Activated B cell treated with CpG ODN at 0.5 μM for 24 hours (primary cell): ENCODE results near the gene SAPCD2. TPM values are rescaled to one million over a fixed set of nuclear protein-coding genes. Genes with fewer than 3 reads are reported as not detected.

Source experiments
- ATAC-seq: fragments of 200-7000 bp; cut with Tn5 transposase; one replicate; pipeline ENCODE4 v1.10.0; 2021; ENCODE audit warnings: low read depth, mild to moderate bottlenecking, moderate library complexity
- CTCF ChIA-PET: fragments of 350-600 bp; sonication (Branson Sonifier 250); formaldehyde crosslinking; loops from one replicate; lab custom pipeline; 2021; ENCODE audit warnings: antibody characterized with exemption; lab: Charles Lee
- POLR2A ChIA-PET: fragments of 350-600 bp; sonication (Branson Sonifier 250); formaldehyde crosslinking; loops from one replicate; lab custom pipeline; 2021; ENCODE audit warnings: antibody characterized with exemption; lab: Charles Lee
- DNase-seq: peaks from one replicate; pipeline ENCODE4 v3.0.0; 2022
- H3K27ac Mint-ChIP-seq: one replicate; pipeline ENCODE4 v1.8.0; 2020; ENCODE audit warnings: mixed read lengths
- H3K27me3 Mint-ChIP-seq: one replicate; pipeline ENCODE4 v1.8.0; 2021; ENCODE audit warnings: mixed read lengths
- H3K36me3 Mint-ChIP-seq: one replicate; pipeline ENCODE4 v1.8.0; 2021; ENCODE audit warnings: low read depth, mixed read lengths
- H3K4me1 Mint-ChIP-seq: one replicate; pipeline ENCODE4 v1.8.0; 2021; ENCODE audit warnings: mixed read lengths
- H3K4me3 Mint-ChIP-seq: one replicate; pipeline ENCODE4 v1.8.0; 2020; ENCODE audit warnings: mild to moderate bottlenecking, mixed read lengths
- H3K9me3 Mint-ChIP-seq: one replicate; pipeline ENCODE4 v1.8.0; 2020; ENCODE audit warnings: mixed read lengths
- intact Hi-C: fragments of 100-400 bp; cut with micrococcal nuclease; formaldehyde crosslinking; loops from one replicate; pipeline ENCODE4 v1.15.1; 2024
- total RNA-seq: library from RNA; stranded (reverse); gene quantifications from 2 replicates; pipeline ENCODE4 v1.2.3, GENCODE V29; 2022
- TF ChIP-seq, protein P1 (sequence below): fragments of 200-600 bp; IDR thresholded peaks from one replicate; pipeline ENCODE4 v1.8.0; 2022; ENCODE audit warnings: antibody characterized with exemption, mild to moderate bottlenecking

Gene SAPCD2
- total RNA-seq, 1 donor from 2014 or later = 0.80 TPM

GRCh38 chr9:137044502-137045177 is 25.7 kb downstream of the SAPCD2 start:
- intact Hi-C loops = loop anchor here (10.0 kb wide), 1 partner anchor 80 kb away; no protein-coding TSS in a partner anchor
- Mint-ChIP-seq H3K27ac (no peak overlapping the region), H3K27me3 (peaks cover 26% of the 10 kb centered on the region), H3K4me1 (peaks cover 16% of the 10 kb centered on the region), H3K4me3 (no peak overlapping the region), H3K9me3 (no peaks in the 10 kb centered on the region), H3K36me3 (no peaks in the 10 kb centered on the region)
- ChIA-PET POLR2A (interaction anchor here (1.0 kb wide), 1 partner anchor 48 kb away, joined by 3 read pairs; the partner anchor contains the start of gene CLIC3), CTCF (interaction anchor here (1.0 to 1.3 kb wide), 3 partner anchors 9 to 23 kb away, joined by 3 to 7 read pairs (median 3); no protein-coding TSS in a partner anchor)
- DNase-seq (no peak), ATAC-seq (no peak)
- TF ChIP-seq, protein P1, sequence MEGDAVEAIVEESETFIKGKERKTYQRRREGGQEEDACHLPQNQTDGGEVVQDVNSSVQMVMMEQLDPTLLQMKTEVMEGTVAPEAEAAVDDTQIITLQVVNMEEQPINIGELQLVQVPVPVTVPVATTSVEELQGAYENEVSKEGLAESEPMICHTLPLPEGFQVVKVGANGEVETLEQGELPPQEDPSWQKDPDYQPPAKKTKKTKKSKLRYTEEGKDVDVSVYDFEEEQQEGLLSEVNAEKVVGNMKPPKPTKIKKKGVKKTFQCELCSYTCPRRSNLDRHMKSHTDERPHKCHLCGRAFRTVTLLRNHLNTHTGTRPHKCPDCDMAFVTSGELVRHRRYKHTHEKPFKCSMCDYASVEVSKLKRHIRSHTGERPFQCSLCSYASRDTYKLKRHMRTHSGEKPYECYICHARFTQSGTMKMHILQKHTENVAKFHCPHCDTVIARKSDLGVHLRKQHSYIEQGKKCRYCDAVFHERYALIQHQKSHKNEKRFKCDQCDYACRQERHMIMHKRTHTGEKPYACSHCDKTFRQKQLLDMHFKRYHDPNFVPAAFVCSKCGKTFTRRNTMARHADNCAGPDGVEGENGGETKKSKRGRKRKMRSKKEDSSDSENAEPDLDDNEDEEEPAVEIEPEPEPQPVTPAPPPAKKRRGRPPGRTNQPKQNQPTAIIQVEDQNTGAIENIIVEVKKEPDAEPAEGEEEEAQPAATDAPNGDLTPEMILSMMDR = no peak

DNA sequence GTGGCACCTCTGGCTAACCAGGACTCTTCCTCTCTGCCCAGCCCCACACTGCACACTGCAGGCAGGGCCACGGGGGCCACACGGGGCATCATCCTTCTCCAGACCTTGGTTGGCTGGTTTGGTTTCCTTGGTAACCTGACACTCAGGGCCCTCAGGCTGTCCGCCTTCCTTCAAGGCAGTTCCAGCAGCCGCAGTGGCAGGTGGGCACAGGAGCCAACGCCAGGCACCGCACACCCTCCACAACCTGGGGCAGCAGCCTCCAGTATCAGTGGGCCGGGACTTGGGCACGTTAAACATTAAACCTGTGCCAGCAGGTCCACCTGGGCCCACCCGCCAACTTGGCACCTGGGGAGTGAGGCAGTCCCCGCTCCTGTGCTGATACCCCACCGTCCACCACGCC is 26.3 kb downstream of the SAPCD2 start:
- ATAC-seq = no peak
- no peak overlapping the region for H3K4me3 Mint-ChIP-seq
- H3K4me1 Mint-ChIP-seq = peaks cover 16% of the 10 kb centered on the region
- H3K27me3 Mint-ChIP-seq = peaks cover 24% of the 10 kb centered on the region
- ChIA-PET CTCF (interaction anchor here (1.0 kb wide), 2 partner anchors 15 to 24 kb away, joined by 3 read pairs; no protein-coding TSS in a partner anchor), POLR2A (interaction anchor here (1.0 kb wide), 1 partner anchor 48 kb away, joined by 3 read pairs; the partner anchor contains the start of gene CLIC3)
- no peaks in the 10 kb centered on the region for H3K9me3 Mint-ChIP-seq
- no peak overlapping the region for H3K27ac Mint-ChIP-seq
- intact Hi-C loops = loop anchor here (10.0 kb wide), 1 partner anchor 81 kb away; no protein-coding TSS in a partner anchor
- no peaks in the 10 kb centered on the region for H3K36me3 Mint-ChIP-seq
- no peak for DNase-seq
- TF ChIP-seq, protein P1 = no peak

GRCh38 chr9:137042751-137043727 is 27.3 kb downstream of the SAPCD2 start:
- Mint-ChIP-seq H3K36me3 (no peaks in the 10 kb centered on the region), H3K4me3 (no peak overlapping the region), H3K27me3 (peaks cover 24% of the 10 kb centered on the region), H3K27ac (no peak overlapping the region), H3K9me3 (no peaks in the 10 kb centered on the region), H3K4me1 (peaks cover 16% of the 10 kb centered on the region)
- ChIA-PET POLR2A (interaction anchor here (0.7 kb wide), 1 partner anchor 22 kb away, joined by 14 read pairs; no protein-coding TSS in a partner anchor), CTCF (interaction anchor here (1.3 kb wide), 1 partner anchor 24 kb away, joined by 3 read pairs; no protein-coding TSS in a partner anchor)
- ATAC-seq (no peak), DNase-seq (no peak)
- intact Hi-C loops = loop anchor here (10.0 kb wide), 1 partner anchor 82 kb away; no protein-coding TSS in a partner anchor
- TF ChIP-seq, protein P1 = no peak

- ChIA-PET POLR2A (no interaction called here), CTCF (interaction anchor here (1.3 kb wide), 1 partner anchor 26 kb away, joined by 3 read pairs; no protein-coding TSS in a partner anchor)
- Mint-ChIP-seq H3K4me1 (peaks cover 11% of the 10 kb centered on the region), H3K9me3 (no peaks in the 10 kb centered on the region), H3K36me3 (no peaks in the 10 kb centered on the region), H3K27ac (no peak overlapping the region), H3K27me3 (peaks cover 12% of the 10 kb centered on the region), H3K4me3 (no peak overlapping the region)
- ATAC-seq (no peak), DNase-seq (no peak)
- TF ChIP-seq, protein P1 = no peak
- intact Hi-C loops = loop anchor here (10.0 kb wide), 1 partner anchor 84 kb away; no protein-coding TSS in a partner anchor
Measured at GRCh38 chr9:137041124-137041523, 29.2 kb downstream of the SAPCD2 start.
